ENCODE measurements around the gene LSM11.
A peak's percentile ranks its signal among the peaks of the same experiment; 100 is the strongest.

The LSM11 gene

GRCh38 chr5:157732130-157732514, 11.4 kb upstream of the LSM11 start:
- H3K4me3 ChIP-seq, result peak overlapping the region; percentile 76

DNA sequence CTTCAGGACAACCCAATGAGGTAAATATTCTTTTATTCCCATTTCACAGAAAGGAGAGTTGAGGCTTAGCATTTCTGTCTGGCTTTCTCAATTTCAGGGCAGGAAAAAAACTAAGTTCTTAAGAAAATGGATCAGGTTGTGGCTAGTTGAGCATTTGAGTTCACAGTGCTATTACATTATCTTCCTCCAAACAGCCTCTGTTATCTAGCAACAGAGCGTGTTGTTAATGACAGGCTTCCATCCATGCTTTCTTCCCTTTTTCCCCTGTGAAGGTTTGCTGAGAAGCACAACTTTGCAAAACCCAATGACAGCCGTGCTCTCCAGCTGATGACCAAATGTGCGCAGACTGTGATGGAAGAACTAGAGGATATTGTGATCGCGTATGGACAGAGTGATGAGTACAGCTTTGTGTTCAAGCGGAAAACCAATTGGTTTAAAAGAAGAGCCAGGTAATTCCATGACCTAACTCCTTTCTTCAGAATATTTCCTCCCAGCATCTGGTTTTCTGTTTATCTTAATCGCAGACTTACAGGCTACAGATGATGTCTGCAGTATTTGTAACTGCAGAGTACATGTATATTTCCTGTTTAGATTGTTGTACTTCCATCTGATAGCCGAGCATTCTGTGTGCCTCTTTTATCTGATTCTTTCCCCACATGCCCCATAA, 10.8 kb upstream of the LSM11 start:
- H3K27ac ChIP-seq, result no peak overlapping the region
- TF ChIP-seq Cebpa-rat (IDR thresholded peaks at IDR 0.05), result no peak
- H3K9ac ChIP-seq, result no peak overlapping the region
- no peaks in the 10 kb centered on the region for H3K9me3 ChIP-seq
- H3K4me1 ChIP-seq, result peaks cover 17% of the 10 kb centered on the region; the same call in 1 of the 2 replicates
- H3K4me2 ChIP-seq, result no peak overlapping the region
- no peak overlapping the region for H3K4me3 ChIP-seq
- no peaks in the 10 kb centered on the region for H4K20me1 ChIP-seq
- no peaks in the 10 kb centered on the region for H3K27me3 ChIP-seq
- H3K36me3 ChIP-seq, result peaks cover 10% of the 10 kb centered on the region; the same call in 1 of the 2 replicates

More at GRCh38 chr5:157732130-157732514, 11.4 kb upstream of the LSM11 start:
- Histone ChIP-seq H4K20me1 (no peaks in the 10 kb centered on the region), H3K9me3 (no peaks in the 10 kb centered on the region), H3K36me3 (peaks cover 9% of the 10 kb centered on the region; the same call in 1 of the 2 replicates), H3K4me2 (peak overlapping the region; percentile 70), H3K27me3 (no peaks in the 10 kb centered on the region), H3K9ac (0 out of 2 replicates have a peak overlapping the region, but pooled peaks have one; percentile 74), H3K4me1 (peaks cover 17% of the 10 kb centered on the region; the same call in 1 of the 2 replicates), H3K27ac (no peak overlapping the region)
- no peak for TF ChIP-seq Cebpa-rat (IDR thresholded peaks at IDR 0.05)

GRCh38 chr5:157734436-157734835, 9.1 kb upstream of the LSM11 start:
- no peak overlapping the region for H3K27ac ChIP-seq
- no peak overlapping the region for H3K9ac ChIP-seq
- H3K27me3 ChIP-seq, result no peaks in the 10 kb centered on the region
- H3K9me3 ChIP-seq, result no peaks in the 10 kb centered on the region
- TF ChIP-seq Cebpa-rat (IDR thresholded peaks at IDR 0.05), result no peak
- H3K4me3 ChIP-seq, result no peak overlapping the region
- H3K4me1 ChIP-seq, result peaks cover 17% of the 10 kb centered on the region; the same call in 1 of the 2 replicates
- H3K36me3 ChIP-seq, result peaks cover 10% of the 10 kb centered on the region; the same call in 1 of the 2 replicates
- no peaks in the 10 kb centered on the region for H4K20me1 ChIP-seq
- no peak overlapping the region for H3K4me2 ChIP-seq

DNA sequence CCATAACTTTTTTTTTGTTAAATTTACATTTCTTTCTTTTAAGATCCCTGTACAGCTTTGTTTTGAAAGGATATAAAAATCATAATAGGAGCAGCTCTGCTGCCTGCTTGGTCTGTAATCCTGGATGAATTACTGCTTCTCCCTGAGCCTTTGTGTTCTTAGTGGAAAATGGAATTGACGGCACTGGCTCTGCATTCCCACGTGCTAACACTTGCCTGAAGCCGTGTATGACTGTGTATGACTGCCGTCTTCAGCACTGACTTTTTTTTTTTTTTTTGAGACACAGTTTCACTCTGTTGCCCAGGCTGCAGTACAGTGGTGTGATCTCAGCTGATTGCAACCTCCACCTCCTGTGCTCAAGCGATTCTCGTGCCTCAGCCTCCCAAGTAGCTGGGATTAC, 7.5 kb upstream of the LSM11 start:
- Histone ChIP-seq H3K27me3 (no peaks in the 10 kb centered on the region), H3K4me1 (peaks cover 6% of the 10 kb centered on the region; the same call in 1 of the 2 replicates), H3K4me3 (no peak overlapping the region), H3K27ac (no peak overlapping the region), H4K20me1 (no peaks in the 10 kb centered on the region), H3K9ac (no peak overlapping the region), H3K9me3 (no peaks in the 10 kb centered on the region), H3K36me3 (peaks cover 10% of the 10 kb centered on the region; the same call in 1 of the 2 replicates), H3K4me2 (no peak overlapping the region)
- TF ChIP-seq Cebpa-rat (IDR thresholded peaks at IDR 0.05), result no peak

DNA sequence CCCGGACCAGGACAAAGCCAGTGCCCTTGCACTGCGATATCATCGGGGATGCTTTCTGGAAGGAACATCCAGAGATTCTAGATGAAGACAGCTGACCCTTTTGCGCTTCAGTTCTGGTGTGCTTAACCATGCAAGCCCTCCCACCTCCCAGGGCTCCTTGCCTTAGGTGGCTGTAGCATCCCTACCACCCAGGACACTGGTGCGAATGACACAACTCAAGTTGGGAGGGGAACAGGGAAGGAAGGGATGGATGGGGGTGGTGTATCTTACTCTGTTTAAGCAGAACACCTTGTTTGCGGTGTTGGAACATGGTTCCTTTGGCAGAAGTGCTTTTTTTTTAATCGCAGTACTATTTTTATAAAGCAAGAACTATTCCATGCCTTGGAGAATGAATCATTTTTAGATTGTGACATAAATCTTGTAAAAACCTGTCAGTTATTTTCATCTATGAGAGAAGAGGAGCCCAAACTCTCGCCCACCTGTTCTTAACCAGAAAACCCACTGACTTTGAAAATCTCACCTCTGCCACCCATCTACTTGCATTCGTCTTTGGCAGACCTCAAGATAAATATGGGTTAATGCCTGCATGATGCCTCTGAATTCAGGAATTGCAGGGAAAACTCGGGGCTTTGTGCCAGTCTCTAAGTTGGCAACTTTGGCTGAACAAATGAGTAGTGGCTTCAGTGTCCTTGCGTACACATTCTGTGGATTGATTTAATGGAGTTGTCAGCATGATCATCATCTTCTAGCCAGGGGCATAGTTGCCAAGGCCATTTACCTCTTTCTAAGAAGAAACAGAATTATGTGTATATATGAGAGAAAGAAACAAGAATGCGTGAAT, 3.9 kb upstream of the LSM11 start:
- H3K4me2 ChIP-seq, result no peak overlapping the region
- no peak overlapping the region for H3K9ac ChIP-seq
- peaks cover 10% of the 10 kb centered on the region; the same call in 1 of the 2 replicates for H3K36me3 ChIP-seq
- peaks cover 11% of the 10 kb centered on the region for H3K4me1 ChIP-seq
- no peak overlapping the region for H3K27ac ChIP-seq
- no peaks in the 10 kb centered on the region for H3K9me3 ChIP-seq
- H3K4me3 ChIP-seq, result no peak overlapping the region
- no peak for TF ChIP-seq Cebpa-rat (IDR thresholded peaks at IDR 0.05)
- H3K27me3 ChIP-seq, result no peaks in the 10 kb centered on the region
- no peaks in the 10 kb centered on the region for H4K20me1 ChIP-seq

- Histone ChIP-seq H3K9me3 (no peaks in the 10 kb centered on the region), H3K27ac (no peak overlapping the region), H3K4me3 (no peak overlapping the region), H3K36me3 (peaks cover 5% of the 10 kb centered on the region; the same call in 1 of the 2 replicates), H4K20me1 (no peaks in the 10 kb centered on the region), H3K4me2 (no peak overlapping the region), H3K27me3 (peaks cover 6% of the 10 kb centered on the region; the same call in 1 of the 2 replicates), H3K9ac (no peak overlapping the region), H3K4me1 (peaks cover 17% of the 10 kb centered on the region)
- no peak for TF ChIP-seq Cebpa-rat (IDR thresholded peaks at IDR 0.05)
These were observed 3.3 kb upstream of the LSM11 start for GRCh38 chr5:157740229-157740610.

DNA sequence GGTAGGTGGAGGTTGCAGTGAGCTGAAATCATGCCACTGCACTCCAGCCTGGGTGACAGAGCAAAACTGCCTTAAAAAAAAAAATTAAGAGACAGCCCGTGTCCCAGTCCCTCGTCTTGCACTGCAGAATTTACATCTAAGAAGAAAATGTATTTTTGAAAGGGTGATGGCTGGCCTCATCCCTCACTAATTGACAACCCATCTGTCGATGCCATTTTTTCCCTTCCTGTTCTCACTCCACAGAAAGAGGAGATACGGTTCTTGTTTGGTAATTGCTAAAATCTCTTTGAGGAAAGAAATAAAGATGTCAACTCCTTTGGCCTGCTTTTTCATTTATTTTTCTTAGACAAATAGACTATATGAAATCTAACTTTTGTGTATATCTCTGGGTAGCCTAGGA, 2.4 kb upstream of the LSM11 start:
- H3K27me3 ChIP-seq, result peaks cover 7% of the 10 kb centered on the region; the same call in 1 of the 2 replicates
- TF ChIP-seq Cebpa-rat (IDR thresholded peaks at IDR 0.05), result no peak
- H3K9ac ChIP-seq, result no peak overlapping the region
- H3K27ac ChIP-seq, result no peak overlapping the region
- H3K4me3 ChIP-seq, result no peak overlapping the region
- H3K4me1 ChIP-seq, result peaks cover 21% of the 10 kb centered on the region
- H3K4me2 ChIP-seq, result no peak overlapping the region
- H3K9me3 ChIP-seq, result no peaks in the 10 kb centered on the region
- H4K20me1 ChIP-seq, result no peaks in the 10 kb centered on the region
- peaks cover 4% of the 10 kb centered on the region; the same call in 1 of the 2 replicates for H3K36me3 ChIP-seq

DNA sequence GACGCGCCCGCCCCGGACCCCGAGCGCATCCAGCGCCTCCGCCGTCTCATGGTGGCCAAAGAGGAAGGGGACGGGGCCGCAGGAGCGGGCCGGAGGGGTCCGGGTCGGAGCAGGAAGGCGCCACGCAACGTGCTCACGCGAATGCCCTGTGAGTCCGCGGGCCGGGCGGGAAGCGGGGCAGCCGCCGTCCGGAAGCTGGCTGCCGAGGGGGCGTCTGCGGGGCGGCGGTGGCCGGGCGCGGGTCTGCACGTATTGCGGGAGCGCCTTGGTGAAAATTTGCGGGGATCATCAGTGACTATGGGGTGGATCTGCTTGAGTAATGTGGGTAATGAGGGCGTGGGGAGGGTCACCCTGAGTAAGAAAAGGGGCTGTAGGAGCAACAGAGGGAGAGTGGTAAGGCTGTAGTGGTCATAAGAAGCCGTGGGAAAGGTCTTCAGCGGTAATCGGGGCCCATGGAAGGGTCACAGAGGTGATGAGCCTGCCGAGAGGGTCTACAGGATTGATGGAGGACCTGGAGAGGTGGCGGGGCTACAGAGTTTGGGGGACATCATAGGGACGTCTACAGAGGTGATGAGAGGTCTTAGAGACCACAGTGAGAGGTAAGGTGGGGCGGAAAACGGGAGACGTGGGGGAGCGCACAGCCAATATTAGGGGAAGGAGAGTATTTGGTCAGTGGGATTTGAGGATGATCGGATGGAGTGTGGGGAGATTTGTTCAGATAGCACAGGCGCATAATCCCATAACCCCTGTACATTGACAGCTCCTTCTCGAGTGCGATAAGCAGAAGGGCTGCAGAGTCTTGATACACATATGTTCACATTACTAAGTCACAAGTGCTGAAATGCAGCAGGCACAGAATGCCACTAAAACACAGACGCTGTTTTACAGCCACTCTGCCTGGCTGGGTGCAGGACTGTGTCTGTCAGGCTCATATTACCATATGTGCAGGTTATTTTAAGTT, 819 bp downstream of the LSM11 start:
- Histone ChIP-seq H3K9me3 (no peaks in the 10 kb centered on the region), H3K36me3 (no peaks in the 10 kb centered on the region; the same call in 1 of the 2 replicates), H4K20me1 (no peaks in the 10 kb centered on the region), H3K4me3 (peak overlapping the region; percentile 94), H3K4me2 (peak overlapping the region; percentile 97), H3K4me1 (peaks cover 21% of the 10 kb centered on the region), H3K9ac (peak overlapping the region; percentile 86), H3K27ac (peak overlapping the region; percentile 81), H3K27me3 (peaks cover 7% of the 10 kb centered on the region; the same call in 1 of the 2 replicates)
- TF ChIP-seq Cebpa-rat (IDR thresholded peaks at IDR 0.05), result no peak

GRCh38 chr5:157745041-157745456, 1.5 kb downstream of the LSM11 start:
- Histone ChIP-seq H4K20me1 (no peaks in the 10 kb centered on the region), H3K4me3 (peak overlapping the region; percentile 94), H3K4me2 (peak overlapping the region; percentile 97), H3K27me3 (peaks cover 7% of the 10 kb centered on the region; the same call in 1 of the 2 replicates), H3K9ac (no peak overlapping the region; the same call in 1 of the 2 replicates), H3K4me1 (peaks cover 21% of the 10 kb centered on the region), H3K27ac (no peak overlapping the region), H3K36me3 (no peaks in the 10 kb centered on the region), H3K9me3 (no peaks in the 10 kb centered on the region)
- no peak for TF ChIP-seq Cebpa-rat (IDR thresholded peaks at IDR 0.05)

Data from BLaER1 (cell line).